BLaER1 (cell line): Measurements from ENCODE around the gene RPS28.
"Not testable (repeated sequence)": the region's sequence is repeated elsewhere in the genome, so short reads cannot be mapped to it uniquely, and the experiment has no call there.

Experiments used
- H3K27ac ChIP-seq: shearing (Covaris generic); formaldehyde crosslinking; 2 replicates; pipeline ENCODE4 v1.8.1; 2022
- H3K27me3 ChIP-seq: shearing (Covaris generic); formaldehyde crosslinking; 2 replicates; pipeline ENCODE4 v1.8.1; 2022
- H3K36me3 ChIP-seq: shearing (Covaris generic); formaldehyde crosslinking; 2 replicates; pipeline ENCODE4 v1.8.1; 2022
- H3K4me1 ChIP-seq: shearing (Covaris generic); formaldehyde crosslinking; 2 replicates; pipeline ENCODE4 v1.8.1; 2022
- H3K4me2 ChIP-seq: shearing (Covaris generic); formaldehyde crosslinking; 2 replicates; pipeline ENCODE4 v1.8.1; 2022
- H3K4me3 ChIP-seq: shearing (Covaris generic); formaldehyde crosslinking; 2 replicates; pipeline ENCODE4 v1.8.1; 2022
- H3K9ac ChIP-seq: shearing (Covaris generic); formaldehyde crosslinking; 2 replicates; pipeline ENCODE4 v1.8.1; 2022
- H3K9me3 ChIP-seq: shearing (Covaris generic); formaldehyde crosslinking; 2 replicates; pipeline ENCODE4 v1.8.1; 2022
- H4K20me1 ChIP-seq: shearing (Covaris generic); formaldehyde crosslinking; 2 replicates; pipeline ENCODE4 v1.8.1; 2022
- Cebpa-rat ChIP-seq: shearing (Covaris generic); IDR thresholded peaks from 2 replicates; pipeline ENCODE4 v1.8.1; 2022

RPS28 gene

GRCh38 chr19:8342316-8342683, 21.0 kb downstream of the RPS28 start:
- no peak for TF ChIP-seq Cebpa-rat
- H3K4me3 ChIP-seq: peak overlapping the region; percentile 78

DNA sequence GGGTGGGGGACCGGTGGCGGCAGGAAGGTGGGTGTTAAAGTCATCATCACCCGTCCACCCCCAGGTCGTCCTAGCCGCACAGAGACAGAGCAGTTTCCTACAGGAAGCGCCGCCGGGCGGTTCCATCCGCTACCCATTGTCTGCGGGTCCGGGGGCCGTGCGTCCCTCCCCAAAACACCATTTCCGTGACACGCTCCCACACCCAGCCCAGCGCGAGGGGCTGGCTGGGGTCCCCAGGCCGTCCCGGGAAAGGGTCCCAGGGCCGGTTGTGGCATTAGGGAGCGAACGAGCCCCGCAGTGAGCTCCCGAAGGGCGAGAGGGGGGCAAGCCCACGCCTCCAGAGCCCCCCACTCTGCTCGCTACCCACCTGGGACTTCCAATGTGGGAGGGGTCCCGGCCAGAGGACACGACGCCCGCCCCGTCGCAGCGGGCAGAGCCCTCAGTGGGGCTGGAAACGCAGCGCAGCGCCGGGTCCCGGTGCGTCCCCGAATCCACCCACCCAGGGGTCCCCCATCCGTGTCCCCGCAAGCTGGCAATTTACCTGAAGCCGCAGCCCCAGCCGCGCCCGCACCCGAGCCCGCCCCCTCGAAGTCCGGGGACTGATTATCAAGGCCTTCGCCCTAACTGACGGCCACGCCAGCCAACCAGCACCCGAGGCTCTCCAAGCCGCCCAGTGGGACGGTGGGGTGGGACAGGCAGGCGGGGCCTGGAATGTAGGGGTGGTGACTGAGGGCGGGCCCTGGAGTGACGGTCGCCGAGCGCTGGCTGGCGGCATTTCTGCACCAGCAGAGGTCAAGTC, 21.6 kb downstream of the RPS28 start, which contains the start of gene KANK3:
KANK3 (minus strand) TSS at position 579 of the 799 bp plus-strand sequence. CDS start 5,434 bp downstream, outside the sequence.
- Histone ChIP-seq H3K4me1 (peaks cover 55% of the 10 kb centered on the region), H3K27me3 (peaks cover 6% of the 10 kb centered on the region; the same call in 1 of the 2 replicates), H3K9ac (peak within 1 kb of the TSS; percentile 75), H3K9me3 (no peaks in the 10 kb centered on the region), H3K27ac (peak within 1 kb of the TSS; percentile 79), H3K4me3 (peak within 1 kb of the TSS; percentile 78), H3K36me3 (no peaks in the 10 kb centered on the region), H3K4me2 (peak within 1 kb of the TSS; percentile 97), H4K20me1 (no peaks in the 10 kb centered on the region)
- TF ChIP-seq Cebpa-rat: no peak

More at GRCh38 chr19:8342316-8342683, 21.0 kb downstream of the RPS28 start:
- H3K9ac ChIP-seq: peak overlapping the region; percentile 75; the same call in 1 of the 2 replicates
- H4K20me1 ChIP-seq: no peaks in the 10 kb centered on the region
- H3K36me3 ChIP-seq: no peaks in the 10 kb centered on the region
- H3K4me2 ChIP-seq: peak overlapping the region; percentile 97
- no peak overlapping the region for H3K27ac ChIP-seq
- H3K9me3 ChIP-seq: no peaks in the 10 kb centered on the region
- peaks cover 55% of the 10 kb centered on the region for H3K4me1 ChIP-seq
- H3K27me3 ChIP-seq: peaks cover 6% of the 10 kb centered on the region; the same call in 1 of the 2 replicates

DNA sequence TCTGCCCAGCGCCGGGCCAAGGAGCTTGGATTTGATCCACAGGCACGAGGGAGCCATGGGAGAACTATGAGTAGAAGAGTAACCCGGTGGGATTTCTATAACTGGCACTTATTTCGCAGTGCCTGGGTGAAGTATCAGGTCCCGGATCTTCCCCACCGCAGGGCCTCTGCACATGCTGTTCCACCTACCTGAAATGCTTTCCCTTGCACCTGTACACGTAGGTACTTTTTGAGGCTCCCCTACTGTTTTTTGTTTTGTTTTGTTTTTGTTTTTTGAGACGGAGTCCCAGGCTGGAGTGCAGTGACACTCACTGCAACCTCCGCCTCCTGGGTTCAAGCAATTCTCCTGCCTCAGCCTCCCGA, 22.2 kb downstream of the RPS28 start:
- Histone ChIP-seq H3K9ac (no peak overlapping the region), H3K4me1 (peaks cover 59% of the 10 kb centered on the region), H3K27ac (no peak overlapping the region), H4K20me1 (no peaks in the 10 kb centered on the region), H3K9me3 (no peaks in the 10 kb centered on the region), H3K4me3 (peak overlapping the region; percentile 78), H3K27me3 (peaks cover 6% of the 10 kb centered on the region; the same call in 1 of the 2 replicates), H3K36me3 (no peaks in the 10 kb centered on the region), H3K4me2 (peak overlapping the region; percentile 97)
- TF ChIP-seq Cebpa-rat: no peak

DNA sequence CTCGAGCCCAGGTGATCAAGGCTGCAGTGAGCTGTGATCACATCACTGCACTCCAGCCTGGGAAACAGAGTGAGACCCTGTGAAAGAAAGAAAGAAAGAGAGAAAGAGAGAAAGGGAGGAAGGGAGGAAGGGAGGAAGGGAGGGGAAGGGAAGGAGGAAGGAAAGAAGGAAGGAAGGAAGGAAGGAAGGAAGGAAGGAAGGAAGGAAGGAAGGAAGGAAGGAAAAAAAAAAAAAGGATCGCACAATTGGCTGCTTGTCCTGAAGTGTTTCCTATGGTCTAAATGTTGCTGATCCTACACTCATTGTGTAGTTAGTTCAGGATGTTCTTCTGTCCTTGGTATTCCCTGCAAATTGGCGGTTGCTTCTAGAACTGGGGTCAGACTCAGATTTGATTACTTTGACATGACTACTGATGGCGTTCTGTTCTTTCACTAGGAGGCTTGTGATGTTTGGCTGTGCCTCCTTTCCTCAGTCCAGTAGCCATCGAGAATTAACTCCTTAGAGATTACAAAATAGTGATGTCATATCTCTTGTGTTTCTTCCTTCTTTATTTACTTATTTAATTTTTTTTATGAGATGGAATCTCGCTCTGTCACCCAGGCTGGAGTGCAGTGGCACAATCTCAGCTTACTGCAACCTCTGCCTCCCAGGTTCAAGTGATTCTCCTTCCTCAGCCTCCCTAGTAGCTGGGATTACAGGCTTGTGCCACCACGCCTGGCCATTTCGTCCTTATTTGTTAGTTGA, 28.5 kb downstream of the RPS28 start:
- peak overlapping the region; percentile 20; the same call in 1 of the 2 replicates for H3K4me2 ChIP-seq
- not testable (repeated sequence) for H3K4me3 ChIP-seq, H4K20me1 ChIP-seq, H3K27ac ChIP-seq, H3K27me3 ChIP-seq, H3K9ac ChIP-seq, H3K36me3 ChIP-seq, H3K9me3 ChIP-seq
- H3K4me1 ChIP-seq: peaks cover 36% of the 10 kb centered on the region

- Histone ChIP-seq H4K20me1 (no peaks in the 10 kb centered on the region), H3K4me3 (no peak overlapping the region), H3K9me3 (no peaks in the 10 kb centered on the region), H3K4me1 (peaks cover 30% of the 10 kb centered on the region), H3K4me2 (no peak overlapping the region), H3K27ac (no peak overlapping the region), H3K9ac (no peak overlapping the region), H3K36me3 (no peaks in the 10 kb centered on the region), H3K27me3 (peaks cover 5% of the 10 kb centered on the region; the same call in 1 of the 2 replicates)
- TF ChIP-seq Cebpa-rat: no peak
Observed at GRCh38 chr19:8352134-8352827, 31.0 kb downstream of the RPS28 start.

DNA sequence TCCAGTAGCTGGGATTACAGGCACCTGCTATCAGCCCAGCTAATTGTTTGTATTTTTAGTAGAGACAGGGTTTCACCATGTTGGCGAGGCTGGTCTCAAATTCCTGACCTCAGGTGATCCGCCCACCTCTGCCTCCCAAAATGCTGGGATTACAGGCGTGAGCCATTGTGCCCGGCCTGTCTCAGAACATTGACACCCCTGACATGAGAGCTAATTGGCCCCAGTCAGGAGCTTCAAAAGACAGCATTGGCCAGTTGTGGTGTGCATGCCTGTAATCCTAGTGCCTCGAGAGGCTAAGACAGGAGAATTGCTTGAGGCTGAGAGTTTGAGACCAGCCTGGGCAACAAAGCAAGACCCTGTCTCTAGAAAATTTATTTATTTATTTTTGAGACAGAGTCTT, 31.5 kb downstream of the RPS28 start:
- H4K20me1 ChIP-seq, H3K9ac ChIP-seq, H3K4me3 ChIP-seq, H3K9me3 ChIP-seq, H3K36me3 ChIP-seq, H3K27ac ChIP-seq, H3K27me3 ChIP-seq, H3K4me2 ChIP-seq: not testable (repeated sequence)
- peaks cover 24% of the 10 kb centered on the region for H3K4me1 ChIP-seq

- H3K9ac ChIP-seq: no peak overlapping the region
- H3K9me3 ChIP-seq: no peaks in the 10 kb centered on the region
- no peaks in the 10 kb centered on the region for H3K36me3 ChIP-seq
- peaks cover 9% of the 10 kb centered on the region; the same call in 1 of the 2 replicates for H3K4me1 ChIP-seq
- H3K27me3 ChIP-seq: peaks cover 5% of the 10 kb centered on the region; the same call in 1 of the 2 replicates
- no peak for TF ChIP-seq Cebpa-rat
- no peak overlapping the region for H3K4me2 ChIP-seq
- H3K4me3 ChIP-seq: no peak overlapping the region
- H4K20me1 ChIP-seq: no peaks in the 10 kb centered on the region
- no peak overlapping the region for H3K27ac ChIP-seq
Observed at GRCh38 chr19:8355631-8356402, 34.5 kb downstream of the RPS28 start.

DNA sequence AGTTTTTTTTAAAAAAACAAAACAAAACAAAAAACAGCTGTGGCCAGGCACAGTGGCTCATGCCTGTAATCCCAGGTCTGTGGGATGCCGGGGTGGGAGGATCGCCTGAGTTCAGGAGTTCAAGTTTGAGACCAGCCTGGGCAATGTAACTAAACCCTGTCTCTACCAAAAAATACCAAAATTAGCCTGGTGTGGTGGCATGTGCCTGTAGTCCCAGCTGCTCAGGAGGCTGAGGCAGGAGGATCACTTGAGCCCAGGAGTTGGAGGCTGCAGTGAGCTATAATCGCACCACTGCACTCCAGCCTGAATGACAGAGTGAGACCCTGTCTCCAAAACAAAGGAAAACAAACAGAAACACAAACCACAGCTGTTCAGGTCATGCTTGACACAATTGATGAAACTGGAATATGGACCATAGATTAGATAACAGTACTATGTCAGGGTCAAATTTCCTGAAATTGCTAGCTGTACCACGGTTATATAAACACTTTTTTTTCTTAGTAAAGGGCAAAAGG, 35.8 kb downstream of the RPS28 start:
- Histone ChIP-seq H4K20me1 (no peaks in the 10 kb centered on the region), H3K9me3 (no peaks in the 10 kb centered on the region), H3K4me3 (no peak overlapping the region), H3K4me2 (no peak overlapping the region), H3K36me3 (no peaks in the 10 kb centered on the region), H3K27me3 (peaks cover 11% of the 10 kb centered on the region), H3K27ac (no peak overlapping the region), H3K4me1 (peaks cover 13% of the 10 kb centered on the region), H3K9ac (no peak overlapping the region)
- no peak for TF ChIP-seq Cebpa-rat

DNA sequence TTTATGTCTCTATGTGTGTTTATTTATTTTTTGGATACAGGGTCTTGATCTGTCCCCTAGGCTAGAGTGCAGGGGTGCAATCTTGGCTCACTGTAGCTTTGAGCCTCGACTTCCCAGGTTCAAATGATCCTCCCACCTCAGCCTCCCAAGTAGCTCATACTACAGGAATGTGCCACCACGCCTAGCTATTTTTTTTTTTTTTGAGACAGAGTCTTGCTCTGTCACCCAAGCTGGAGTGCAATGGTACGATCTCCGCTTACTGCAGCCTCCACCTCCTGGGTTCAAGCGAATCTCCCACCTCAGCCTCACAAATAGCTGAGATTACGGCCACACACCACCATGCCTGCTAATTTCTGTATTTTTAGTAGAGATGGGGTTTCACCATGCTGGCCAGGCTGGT, 37.7 kb downstream of the RPS28 start:
- H3K9ac ChIP-seq: no peak overlapping the region
- no peak overlapping the region for H3K4me3 ChIP-seq
- no peaks in the 10 kb centered on the region for H3K36me3 ChIP-seq
- peaks cover 24% of the 10 kb centered on the region for H3K4me1 ChIP-seq
- no peaks in the 10 kb centered on the region for H4K20me1 ChIP-seq
- no peak for TF ChIP-seq Cebpa-rat
- H3K27me3 ChIP-seq: peaks cover 23% of the 10 kb centered on the region
- H3K27ac ChIP-seq: no peak overlapping the region
- no peak overlapping the region for H3K4me2 ChIP-seq
- H3K9me3 ChIP-seq: no peaks in the 10 kb centered on the region
